ENCODE measurements around the gene MATCAP1. TPM values are rescaled to one million over a fixed set of nuclear protein-coding genes. Genes with fewer than 3 reads are reported as not detected.

The MATCAP1 gene
- total and polyA plus RNA-seq, 2 of the 13 experiments (the other 11 are each of a cell fraction or from before 2014, with no cell fraction given), result 11.2 to 24.5 TPM

- TF ChIP-seq ZIK1 (CRISPR knock-in tag; IDR thresholded peaks at IDR 0.05; ENCODE audit: borderline replicate concordance, low read depth), result no peak
- TF ChIP-seq ZNF841 (CRISPR knock-in tag; IDR thresholded peaks at IDR 0.05; ENCODE audit: borderline replicate concordance), result no peak
Measured at GRCh38 chr16:67212766-67213165, 29.0 kb upstream of the MATCAP1 start (continued).

- 70% methylated on average over 7 of the region's 7 CpGs for WGBS (ENCODE audit: low lambda C conversion rate)
- no peak for DNase-seq (ENCODE audit: low spot score)
Measured at GRCh38 chr16:67211674-67212073, 27.9 kb upstream of the MATCAP1 start.

More at GRCh38 chr16:67211674-67212073, 27.9 kb upstream of the MATCAP1 start:
- ATAC-seq (no peak), FAIRE-seq (no peak)
- Histone ChIP-seq H2AFZ (ENCODE audit: low read length) (no peak overlapping the region), H3K4me3 (replicated peaks in 1 of 3; ENCODE audit: insufficient read depth in 1 of 3, low read depth in 2 of 3, low read length in 3 of 3) (no peak overlapping the region), H3K36me3 (replicated peaks in 1 of 2; ENCODE audit: control insufficient read depth in 1 of 2, insufficient read depth in 2 of 2, low read length in 2 of 2) (no peaks in the 10 kb centered on the region), H3K79me2 (ENCODE audit: insufficient read depth, low read length) (no peaks in the 10 kb centered on the region), H3K4me1 (ENCODE audit: insufficient read depth, low read length) (peaks cover 57% of the 10 kb centered on the region), H3K27me3 (ENCODE audit: control insufficient read depth in 1 of 2, insufficient read depth in 2 of 2, low read length in 2 of 2) (peaks cover 0 to 2% of the 10 kb centered on the region in 2 experiments; a peak in 1 of 5 replicates), H3K4me2 (ENCODE audit: low read depth, low read length) (no peak overlapping the region), H3K27ac (ENCODE audit: extremely low read length, insufficient read depth, low read length) (no peak overlapping the region), H3K9ac (ENCODE audit: insufficient read depth, low read depth, low read length) (no peak overlapping the region), H3K9me3 (ENCODE audit: low read length) (no peaks in the 10 kb centered on the region), H4K20me1 (ENCODE audit: insufficient read depth, low read length) (no peaks in the 10 kb centered on the region)
- POLR2A ChIA-PET, result no interaction called here
- CTCF ChIA-PET (ENCODE audit: low intra/inter-chr PET ratio, low total read pairs), result no interaction called here
- no TSS peak for BruUV-seq (replicated peaks)
- in situ Hi-C loops (cut with HindIII; ENCODE audit: extremely low pct_ligation_motif_present, low pct_unique_long_range_greater_than_20kb), result no loop called here
- intact Hi-C loops (cut with micrococcal nuclease; ENCODE audit: unreplicated experiment), result no loop called here
- TF ChIP-seq ZNF557 (CRISPR knock-in tag; IDR thresholded peaks at IDR 0.05), result no peak
- TF ChIP-seq TERF1 (CRISPR knock-in tag; IDR thresholded peaks at IDR 0.05), result no peak
- peak; percentile 88 for TF ChIP-seq MNT (IDR thresholded peaks at IDR 0.05)
- no peak for TF ChIP-seq NFAT5 (CRISPR knock-in tag; IDR thresholded peaks at IDR 0.05)

All from HepG2 (cell line).